Heart right ventricle (tissue), 16 donors: ENCODE data around the gene LASP1. TPM values are rescaled to one million over a fixed set of nuclear protein-coding genes. Genes with fewer than 3 reads are reported as not detected.

ENCODE experiments used
- ATAC-seq, 8 donors: fragments of 200-7000 bp; cut with Tn5 transposase; one replicate each; pipeline ENCODE4 v1.9.1; 2020; ENCODE audit warnings: mild to moderate bottlenecking in 8 of 8, moderate library complexity in 8 of 8, moderate number of reproducible peaks in 1 of 8
- DNase-seq, 2 donors: peaks; one replicate each; pipeline ENCODE4 v3.0.0-alpha.2; 2020
- H3K27ac ChIP-seq, 10 donors: fragments of 200-600 bp; sonication (generic) in 2 of 10; one replicate each; pipeline versions ENCODE4 v1.5.0 to v1.8.0; 2020 to 2022; ENCODE audit warnings: mild to moderate bottlenecking in 3 of 10
- H3K27me3 ChIP-seq, 7 donors: fragments of 200-600 bp; one replicate each; pipeline ENCODE4 v1.8.0; 2021 to 2022; ENCODE audit warnings: mild to moderate bottlenecking in 2 of 7
- H3K36me3 ChIP-seq, 9 donors: fragments of 200-600 bp; sonication (generic) in 1 of 9; one replicate each; pipeline versions ENCODE4 v1.5.0 to v1.8.0; 2020 to 2022; ENCODE audit warnings: mild to moderate bottlenecking in 2 of 9
- H3K4me1 ChIP-seq, 9 donors: fragments of 200-600 bp; sonication (generic) in 1 of 9; one replicate each; pipeline versions ENCODE4 v1.5.0 to v1.8.0; 2020 to 2022; ENCODE audit warnings: mild to moderate bottlenecking in 4 of 9
- H3K4me3 ChIP-seq, 10 donors: fragments of 200-600 bp; sonication (generic) in 2 of 10; one replicate each; pipeline versions ENCODE4 v1.5.0 to v1.8.0; 2020 to 2022; ENCODE audit warnings: mild to moderate bottlenecking in 7 of 10, moderate library complexity in 2 of 10
- H3K9me3 ChIP-seq, 11 donors: fragments of 200-600 bp in 10 of 11; sonication (generic) in 2 of 11; one replicate each; pipeline versions ENCODE4 v1.5.0 to v1.8.0; 2013 to 2022; ENCODE audit warnings: mild to moderate bottlenecking in 2 of 11, control low read depth in 1 of 11, moderate library complexity in 1 of 11
- CTCF ChIP-seq, 9 donors: fragments of 200-600 bp; sonication (generic) in 2 of 9; IDR thresholded peaks; one replicate each; pipeline versions ENCODE4 v1.5.0 to v1.8.0; 2021 to 2022; ENCODE audit warnings: antibody characterized with exemption in 9 of 9, mild to moderate bottlenecking in 5 of 9, moderate library complexity in 1 of 9
- whole genome bisulfite sequencing, 2 donors: extraction: QIAGEN DNeasy Blood & Tissue Kit; methylation state at CpG; one replicate each; pipeline ENCODE4 v1.1.7; 2013; ENCODE audit warnings: inconsistent platforms in 1 of 2; 5-methylcytosine and 5-hydroxymethylcytosine counted together
- intact Hi-C, 10 donors: fragments of 100-400 bp; cut with DNase I; formaldehyde crosslinking; loops; one replicate each; pipeline versions ENCODE4 v1.11.1 to v1.14.2; 2022
- polyA plus RNA-seq, 2 donors: library from polyadenylated mRNA; stranded (reverse); fragments of 200-250 nt; gene quantifications; one replicate each; pipeline ENCODE4 v1.2.3, GENCODE V29; 2013
- total RNA-seq, 10 donors: library from RNA; stranded (reverse); fragmentation: NEBNext Ultra II Directional in 3 of 10; extraction: Animal tissue kit (Norgen Biotek cat#: 25700) in 3 of 10; gene quantifications; one replicate each; pipeline versions ENCODE4 v1.2.1 to v1.2.4, GENCODE V29; 2021 to 2023
- donor health status: Arrhythmogenic right ventricular cardiomyopathy.
- donor health status: ischemic (EF 13 %, LVEDD 7.1; RV severe dilation, severe dysfunction).
- donor health status: healthy with polysubstance abuse.
- donor health status: DM: no; HTN: yes; CAD: no.
- donor health status: DM: no; HTN: no; CAD: no.
- donor health status: ischemic (EF 25% LVEDD 6.9; RV normal size, moderate dysfunction).
- donor health status: ischemic (EF 25% LVEDD 5.7; RV mildly dilated, moderate dysfunction).
- donor health status: healthy.
- donor health status: DM: yes; HTN: yes; CAD: no.
- donor health status: Ischemic cardiomyopathy.
- donor health status: ischemic (EF 35%, LVEDD 5.7; RV mildly dilated, moderate dysfunction).
- donor health status: nonischemic (EF 11% LVEDD 7.7; RV severe dilation, severe dysfunction).
- donor health status: DM: yes; HTN: yes; CAD: no.
- donor health status: PGD.
- donor health status: ischemic (EF 29% LVEDD 5.4; RV normal size, mild dysfunction).
- donor health status: nonischemic (EF 23%, LVEDD 6.1; RV moderate dilation, normal function).

The LASP1 gene
- total and polyA plus RNA-seq, 12 donors = 19.5 to 56.9 (median 23.0) TPM

- no peak overlapping the region for H3K4me3 ChIP-seq
- peaks cover 46 to 98% (median 90%) of the 10 kb centered on the region in 9 donors for H3K4me1 ChIP-seq
- no peaks in the 10 kb centered on the region for H3K27me3 ChIP-seq
- H3K27ac ChIP-seq = peak overlapping the region in 8 of 10 donors; percentile 53 to 81 (median 70)
- no peak for TF ChIP-seq CTCF (IDR thresholded peaks at IDR 0.05)
- peaks cover 0 to 88% (median 5%) of the 10 kb centered on the region in 9 donors for H3K36me3 ChIP-seq
- ATAC-seq = no peak
- no peaks in the 10 kb centered on the region for H3K9me3 ChIP-seq
- WGBS, 2 donors = 84 to 97% methylated on average over 2 of the region's 2 CpGs
- intact Hi-C loops = no loop called here
- no peak for DNase-seq
Observed at GRCh38 chr17:38882870-38883269, 13.0 kb downstream of the LASP1 start.

DNA sequence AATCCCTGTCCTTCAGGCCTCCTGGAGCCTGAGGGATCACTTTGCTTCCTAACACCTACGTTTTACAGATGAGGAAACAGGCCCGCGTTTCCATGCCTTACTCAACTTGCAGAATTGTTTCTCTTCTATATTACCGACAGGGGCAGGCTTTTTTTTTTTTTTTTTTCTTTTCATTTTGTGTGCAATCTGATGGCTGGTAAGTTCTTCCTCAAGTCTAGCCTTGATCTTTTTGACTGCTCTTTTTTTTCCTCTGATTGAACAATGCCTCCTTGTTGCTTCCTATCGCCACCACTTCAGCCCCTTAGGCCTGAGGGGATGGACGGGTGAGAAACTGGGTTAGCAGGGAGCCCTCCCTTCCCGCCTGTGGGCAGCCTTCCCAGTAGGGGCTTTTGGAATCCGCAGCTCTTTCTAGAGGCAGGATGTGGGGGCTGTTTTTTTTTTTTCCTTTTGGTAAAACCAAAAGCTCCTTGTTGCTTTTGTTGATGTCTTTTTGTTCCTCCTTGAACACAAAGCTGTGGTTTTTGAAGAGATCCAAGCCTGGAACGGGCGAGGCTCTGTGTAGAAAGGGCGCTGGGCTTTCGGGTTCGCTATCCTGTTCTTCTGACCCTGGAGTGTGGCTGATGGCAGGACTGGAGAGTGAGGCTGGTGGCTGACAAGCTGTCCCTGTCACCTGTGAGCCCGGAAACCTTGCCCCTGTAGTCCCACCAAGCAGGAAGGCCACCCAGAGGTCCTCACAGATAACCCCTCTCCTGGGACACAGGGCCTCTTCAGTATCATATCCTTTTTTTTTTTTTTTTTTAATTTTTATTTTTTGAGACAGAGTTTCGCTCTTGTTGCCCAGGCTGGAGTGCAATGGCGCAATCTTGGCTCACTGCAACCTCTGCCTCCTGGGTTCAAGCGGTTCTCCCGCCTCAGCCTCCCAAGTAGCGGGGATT is 14.0 kb downstream of the LASP1 start:
- Histone ChIP-seq H3K36me3 (peaks cover 0 to 88% (median 7%) of the 10 kb centered on the region in 9 donors), H3K9me3 (no peaks in the 10 kb centered on the region), H3K27me3 (no peaks in the 10 kb centered on the region), H3K27ac (peak overlapping the region in 9 of 10 donors; percentile 65 to 81 (median 71)), H3K4me1 (peaks cover 46 to 92% (median 81%) of the 10 kb centered on the region in 9 donors), H3K4me3 (peak overlapping the region in 4 of 10 donors; percentile 18 to 24 (median 22))
- DNase-seq (peak in 1 of 2 donors; percentile 64), ATAC-seq (peak in 4 of 8 donors; percentile 14 to 58 (median 32))
- peak in 2 of 9 donors; percentile 8 to 11 for TF ChIP-seq CTCF (IDR thresholded peaks at IDR 0.05)
- intact Hi-C loops = no loop called here
- WGBS, 2 donors = 41 to 57% methylated on average over 19 of the region's 19 CpGs

DNA sequence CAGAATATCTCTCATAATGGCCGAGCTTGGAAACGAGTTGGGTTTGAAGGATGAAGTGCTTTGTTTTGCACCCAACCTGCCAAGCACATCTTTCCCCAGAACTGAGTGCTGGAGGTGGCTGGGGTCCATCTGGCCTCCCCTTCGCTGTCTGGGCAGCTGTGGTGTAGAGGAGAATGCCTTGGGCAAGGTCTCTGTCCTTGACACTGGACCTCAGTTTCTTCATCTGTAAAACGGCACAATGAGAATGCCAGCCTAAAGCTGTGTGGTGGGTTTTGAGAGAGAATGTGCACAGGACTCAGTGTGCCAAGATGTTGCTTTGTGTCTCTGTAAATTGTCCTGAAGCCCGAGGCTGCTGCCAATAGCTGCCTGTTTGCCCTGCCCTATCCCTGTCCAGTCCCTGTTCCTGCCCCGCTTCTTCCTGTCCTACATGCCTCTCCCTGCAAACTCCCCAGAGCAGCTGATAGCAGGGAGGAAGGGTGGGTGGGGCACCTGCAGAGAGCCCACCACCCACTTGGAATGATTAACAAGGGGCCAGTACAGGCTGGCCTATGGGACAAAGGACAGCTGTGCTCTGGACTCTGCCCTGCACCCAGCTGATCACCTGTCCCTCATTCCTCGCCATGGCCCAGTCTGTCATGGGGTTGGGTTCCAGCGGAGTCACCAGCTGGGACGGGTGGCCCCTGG is 15.3 kb downstream of the LASP1 start:
- WGBS, 2 donors = 65 to 70% methylated on average over 9 of the region's 9 CpGs

More for the DNA sequence above, 15.3 kb downstream of the LASP1 start:
- H3K27ac ChIP-seq = peak overlapping the region in 8 of 10 donors; percentile 22 to 81 (median 72)
- H3K36me3 ChIP-seq = peaks cover 0 to 88% (median 8%) of the 10 kb centered on the region in 9 donors
- peak in 2 of 8 donors; percentile 2 to 13 for ATAC-seq
- H3K4me1 ChIP-seq = peaks cover 41 to 88% (median 68%) of the 10 kb centered on the region in 9 donors
- H3K27me3 ChIP-seq = no peaks in the 10 kb centered on the region
- H3K9me3 ChIP-seq = no peaks in the 10 kb centered on the region
- TF ChIP-seq CTCF (IDR thresholded peaks at IDR 0.05) = no peak
- intact Hi-C loops = no loop called here
- no peak for DNase-seq
- H3K4me3 ChIP-seq = no peak overlapping the region
